ENCODE results near the gene GTF3C2.

DNA sequence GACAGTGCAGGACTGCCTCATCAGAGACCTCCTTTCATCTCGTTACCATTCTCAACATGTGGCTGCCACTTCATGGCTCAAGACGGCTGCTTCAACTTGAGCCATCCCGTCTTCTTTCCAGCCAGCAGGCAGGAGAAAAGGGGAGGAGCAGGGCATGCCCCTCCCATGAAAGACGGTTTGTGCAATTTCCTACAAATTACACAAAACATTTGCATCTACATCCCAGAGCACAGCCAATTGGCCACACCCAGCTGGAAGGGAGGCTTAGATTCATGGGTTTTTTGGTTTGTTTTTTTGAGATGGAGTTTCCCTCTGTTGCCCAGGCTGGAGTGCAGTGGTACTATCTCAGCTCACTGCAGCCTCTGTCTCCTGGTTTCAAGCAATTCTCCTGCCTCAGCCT is 60.1 kb downstream of the GTF3C2 start:
- TF ChIP-seq, protein P1, sequence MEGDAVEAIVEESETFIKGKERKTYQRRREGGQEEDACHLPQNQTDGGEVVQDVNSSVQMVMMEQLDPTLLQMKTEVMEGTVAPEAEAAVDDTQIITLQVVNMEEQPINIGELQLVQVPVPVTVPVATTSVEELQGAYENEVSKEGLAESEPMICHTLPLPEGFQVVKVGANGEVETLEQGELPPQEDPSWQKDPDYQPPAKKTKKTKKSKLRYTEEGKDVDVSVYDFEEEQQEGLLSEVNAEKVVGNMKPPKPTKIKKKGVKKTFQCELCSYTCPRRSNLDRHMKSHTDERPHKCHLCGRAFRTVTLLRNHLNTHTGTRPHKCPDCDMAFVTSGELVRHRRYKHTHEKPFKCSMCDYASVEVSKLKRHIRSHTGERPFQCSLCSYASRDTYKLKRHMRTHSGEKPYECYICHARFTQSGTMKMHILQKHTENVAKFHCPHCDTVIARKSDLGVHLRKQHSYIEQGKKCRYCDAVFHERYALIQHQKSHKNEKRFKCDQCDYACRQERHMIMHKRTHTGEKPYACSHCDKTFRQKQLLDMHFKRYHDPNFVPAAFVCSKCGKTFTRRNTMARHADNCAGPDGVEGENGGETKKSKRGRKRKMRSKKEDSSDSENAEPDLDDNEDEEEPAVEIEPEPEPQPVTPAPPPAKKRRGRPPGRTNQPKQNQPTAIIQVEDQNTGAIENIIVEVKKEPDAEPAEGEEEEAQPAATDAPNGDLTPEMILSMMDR (IDR thresholded peaks at IDR 0.05), result no peak
- TF ChIP-seq CHD4 (IDR thresholded peaks at IDR 0.05; ENCODE audit: borderline replicate concordance) (no peak), RAD21 (conservative IDR thresholded peaks at IDR 0.05 in 1 of 2, IDR thresholded peaks at IDR 0.05 in 1 of 2) (no peak), SMC3 (IDR thresholded peaks at IDR 0.05) (no peak), MAFK (IDR thresholded peaks at IDR 0.05; ENCODE audit: partially characterized antibody) (no peak), ELK1 (IDR thresholded peaks at IDR 0.05; ENCODE audit: low read depth, low read length) (no peak), NR3C1 (IDR thresholded peaks at IDR 0.05) (no peak), FOSL2 (IDR thresholded peaks at IDR 0.05) (no peak), FOSL2 (CRISPR knock-in tag; IDR thresholded peaks at IDR 0.05) (no peak), HOXB5 (CRISPR knock-in tag; IDR thresholded peaks at IDR 0.05) (no peak), KDM5A (IDR thresholded peaks at IDR 0.05) (no peak), EHMT2 (IDR thresholded peaks at IDR 0.05; ENCODE audit: low read depth) (no peak), MYC (IDR thresholded peaks at IDR 0.05; ENCODE audit: borderline replicate concordance, low read length) (no peak)
- TF ChIP-seq, protein P2, sequence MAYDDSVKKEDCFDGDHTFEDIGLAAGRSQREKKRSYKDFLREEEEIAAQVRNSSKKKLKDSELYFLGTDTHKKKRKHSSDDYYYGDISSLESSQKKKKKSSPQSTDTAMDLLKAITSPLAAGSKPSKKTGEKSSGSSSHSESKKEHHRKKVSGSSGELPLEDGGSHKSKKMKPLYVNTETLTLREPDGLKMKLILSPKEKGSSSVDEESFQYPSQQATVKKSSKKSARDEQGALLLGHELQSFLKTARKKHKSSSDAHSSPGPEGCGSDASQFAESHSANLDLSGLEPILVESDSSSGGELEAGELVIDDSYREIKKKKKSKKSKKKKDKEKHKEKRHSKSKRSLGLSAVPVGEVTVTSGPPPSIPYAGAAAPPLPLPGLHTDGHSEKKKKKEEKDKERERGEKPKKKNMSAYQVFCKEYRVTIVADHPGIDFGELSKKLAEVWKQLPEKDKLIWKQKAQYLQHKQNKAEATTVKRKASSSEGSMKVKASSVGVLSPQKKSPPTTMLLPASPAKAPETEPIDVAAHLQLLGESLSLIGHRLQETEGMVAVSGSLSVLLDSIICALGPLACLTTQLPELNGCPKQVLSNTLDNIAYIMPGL (CRISPR knock-in tag; IDR thresholded peaks at IDR 0.05; ENCODE audit: borderline replicate concordance), result no peak

All from A549 (cell line).